DND-41 (cell line): Measurements from ENCODE around the gene MTR.

Source experiments
- EZH2 ChIP-seq: IDR thresholded peaks from 3 replicates; pipeline ENCODE4 v1.6.1; 2012; ENCODE audit warnings: borderline replicate concordance, low read depth, mild to moderate bottlenecking, moderate library complexity, low read length, inconsistent platforms; ENCODE audit not compliant: severe bottlenecking
- TF ChIP-seq, protein P1 (sequence below): IDR thresholded peaks from 2 replicates; pipeline ENCODE4 v1.5.1; 2012; ENCODE audit warnings: borderline replicate concordance, low read length, moderate library complexity, mild to moderate bottlenecking; ENCODE audit not compliant: poor library complexity, severe bottlenecking; ENCODE audit errors: extremely low read depth

DNA sequence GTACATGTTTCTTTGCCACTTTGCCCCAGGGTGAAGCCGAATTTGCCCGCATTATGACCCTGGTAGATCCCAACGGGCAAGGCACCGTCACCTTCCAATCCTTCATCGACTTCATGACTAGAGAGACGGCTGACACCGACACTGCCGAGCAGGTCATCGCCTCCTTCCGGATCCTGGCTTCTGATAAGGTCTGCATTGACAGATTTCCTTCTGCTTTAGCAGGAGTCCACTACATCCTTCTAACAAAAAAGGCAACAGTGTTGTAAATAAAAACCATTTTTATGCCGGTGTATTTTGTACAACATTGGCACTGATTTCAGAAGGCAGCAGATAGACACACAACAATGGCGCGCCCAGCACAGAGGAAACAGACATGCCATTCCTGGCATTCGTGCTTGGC lies 34.1 kb upstream of the MTR start:
- TF ChIP-seq, protein P1, sequence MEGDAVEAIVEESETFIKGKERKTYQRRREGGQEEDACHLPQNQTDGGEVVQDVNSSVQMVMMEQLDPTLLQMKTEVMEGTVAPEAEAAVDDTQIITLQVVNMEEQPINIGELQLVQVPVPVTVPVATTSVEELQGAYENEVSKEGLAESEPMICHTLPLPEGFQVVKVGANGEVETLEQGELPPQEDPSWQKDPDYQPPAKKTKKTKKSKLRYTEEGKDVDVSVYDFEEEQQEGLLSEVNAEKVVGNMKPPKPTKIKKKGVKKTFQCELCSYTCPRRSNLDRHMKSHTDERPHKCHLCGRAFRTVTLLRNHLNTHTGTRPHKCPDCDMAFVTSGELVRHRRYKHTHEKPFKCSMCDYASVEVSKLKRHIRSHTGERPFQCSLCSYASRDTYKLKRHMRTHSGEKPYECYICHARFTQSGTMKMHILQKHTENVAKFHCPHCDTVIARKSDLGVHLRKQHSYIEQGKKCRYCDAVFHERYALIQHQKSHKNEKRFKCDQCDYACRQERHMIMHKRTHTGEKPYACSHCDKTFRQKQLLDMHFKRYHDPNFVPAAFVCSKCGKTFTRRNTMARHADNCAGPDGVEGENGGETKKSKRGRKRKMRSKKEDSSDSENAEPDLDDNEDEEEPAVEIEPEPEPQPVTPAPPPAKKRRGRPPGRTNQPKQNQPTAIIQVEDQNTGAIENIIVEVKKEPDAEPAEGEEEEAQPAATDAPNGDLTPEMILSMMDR, result no peak
- no peak for TF ChIP-seq EZH2
